ENCODE data around the gene NPHP4.

GRCh38 chr1:5934058-5934884, 58.0 kb downstream of the NPHP4 start:
- TF ChIP-seq CTCF (IDR thresholded peaks at IDR 0.05) (no peak), JUND (IDR thresholded peaks at IDR 0.05) (no peak), REST (IDR thresholded peaks at IDR 0.05; ENCODE audit: low read depth, low read length) (no peak), NRF1 (IDR thresholded peaks at IDR 0.05; ENCODE audit: low read depth, low read length) (no peak)
